GM12878 (cell line): Measurements from ENCODE around the gene CWC27. TPM values are rescaled to one million over a fixed set of nuclear protein-coding genes. Genes with fewer than 3 reads are reported as not detected.
A peak's percentile ranks its signal among the peaks of the same experiment; 100 is the strongest.

Source experiments
- ATF7 ChIP-seq: fragments of 450-650 bp; IDR thresholded peaks from 2 replicates; pipeline ENCODE4 v1.6.1; 2016; ENCODE audit warnings: low read depth, mild to moderate bottlenecking
- BACH1 ChIP-seq: fragments of 450-650 bp; IDR thresholded peaks from 2 replicates; pipeline ENCODE4 v1.6.1; 2017; ENCODE audit warnings: mild to moderate bottlenecking, borderline replicate concordance
- BRCA1 ChIP-seq: IDR thresholded peaks from 2 replicates; pipeline ENCODE4 v1.6.1; 2011; ENCODE audit warnings: low read depth, low read length, improper control_type of control experiment
- CREB1 ChIP-seq: IDR thresholded peaks from 2 replicates; pipeline ENCODE4 v1.6.1; 2012; ENCODE audit warnings: low read depth, mild to moderate bottlenecking, inconsistent platforms
- IRF4 ChIP-seq: IDR thresholded peaks from 2 replicates; pipeline ENCODE4 v1.6.1; 2011; ENCODE audit warnings: low read depth, low read length
- MEF2A ChIP-seq: IDR thresholded peaks from 2 replicates; pipeline ENCODE4 v1.6.1; 2011; ENCODE audit warnings: low read depth, mild to moderate bottlenecking, low read length, moderate library complexity; ENCODE audit not compliant: insufficient read depth
- MEF2B ChIP-seq: fragments of 450-650 bp; IDR thresholded peaks from 2 replicates; pipeline ENCODE4 v1.6.1; 2018; ENCODE audit warnings: mild to moderate bottlenecking, moderate library complexity; ENCODE audit not compliant: partially characterized antibody, poor library complexity, severe bottlenecking
- MTA2 ChIP-seq: fragments of 450-650 bp; IDR thresholded peaks from 2 replicates; pipeline ENCODE4 v1.6.1; 2016; ENCODE audit warnings: low read depth, mild to moderate bottlenecking, moderate library complexity
- NR2C1 ChIP-seq: fragments of 450-650 bp; IDR thresholded peaks from 2 replicates; pipeline ENCODE4 v1.6.1; 2017; ENCODE audit warnings: antibody characterized with exemption, mild to moderate bottlenecking, moderate library complexity
- POU2F2 ChIP-seq: IDR thresholded peaks from 3 replicates; pipeline ENCODE4 v1.6.1; 2011; ENCODE audit warnings: low read depth, mild to moderate bottlenecking, low read length, borderline replicate concordance
- RELB ChIP-seq: fragments of 450-650 bp; IDR thresholded peaks from 2 replicates; pipeline ENCODE4 v1.6.1; 2017; ENCODE audit warnings: low read depth, mild to moderate bottlenecking, moderate library complexity
- SIX5 ChIP-seq: IDR thresholded peaks from 2 replicates; pipeline ENCODE4 v1.6.1; 2011; ENCODE audit warnings: mild to moderate bottlenecking, low read depth, low read length, moderate library complexity; ENCODE audit not compliant: severe bottlenecking
- SMAD5 ChIP-seq: IDR thresholded peaks from 2 replicates; pipeline ENCODE4 v1.6.1; 2016; ENCODE audit warnings: antibody characterized with exemption, low read depth
- SPI1 ChIP-seq: IDR thresholded peaks from 2 replicates; pipeline ENCODE4 v1.6.1; 2011; ENCODE audit warnings: low read depth, mild to moderate bottlenecking, low read length, moderate library complexity, borderline replicate concordance; ENCODE audit not compliant: insufficient read depth
- SUZ12 ChIP-seq: fragments of 200-600 bp; sonication (generic); IDR thresholded peaks from one replicate; pipeline ENCODE4 v1.6.1; 2018; ENCODE audit warnings: antibody characterized with exemption, mild to moderate bottlenecking; ENCODE audit not compliant: unreplicated experiment
- YBX1 ChIP-seq: fragments of 450-650 bp; IDR thresholded peaks from 2 replicates; pipeline ENCODE4 v1.6.1; 2016; ENCODE audit warnings: antibody characterized with exemption
- polyA plus RNA-seq, 11 experiments: library from polyadenylated mRNA; depleted of rRNA in 4 of 11; unstranded in 6 of 11; stranded (reverse) in 5 of 11; fragments of >200 nt; fragmentation: Nextera tagmentation in 4 of 11; fragmentation: Illumina TruSeq in 1 of 11; extraction: Ambion mirVana in 4 of 11; extraction: Trizol in 1 of 11; gene quantifications; 1 replicate in 1 of 11; 2 replicates in 10 of 11; pipeline versions ENCODE4 v1.2.1 to v1.2.3, GENCODE V29; 2011 to 2016; ENCODE audit warnings: inconsistent platforms in 2 of 11, missing spikeins in 2 of 11, low read depth in 1 of 11
- total RNA-seq, 4 experiments: library from RNA; depleted of rRNA in 3 of 4; stranded (reverse); fragments of >200 nt in 3 of 4; fragmentation: Illumina TruSeq in 1 of 4; extraction: Trizol in 1 of 4; gene quantifications; 2 replicates each; pipeline versions ENCODE4 v1.2.1 to v1.2.3, GENCODE V29; 2013 to 2021
- TF ChIP-seq, protein P1 (sequence below): fragments of 450-650 bp; IDR thresholded peaks from 2 replicates; pipeline ENCODE4 v1.6.1; 2017; ENCODE audit warnings: mild to moderate bottlenecking
- TF ChIP-seq, protein P2 (sequence below): IDR thresholded peaks from 2 replicates; pipeline ENCODE4 v1.6.1; 2012; ENCODE audit warnings: low read depth, low read length, improper control_type of control experiment
- TF ChIP-seq, protein P3 (sequence below): fragments of 450-650 bp; IDR thresholded peaks from 2 replicates; pipeline ENCODE4 v1.6.1; 2017; ENCODE audit warnings: borderline replicate concordance
- TF ChIP-seq, protein P4 (sequence below): fragments of 450-650 bp; IDR thresholded peaks from 2 replicates; pipeline ENCODE4 v1.6.1; 2017; ENCODE audit warnings: mild to moderate bottlenecking, moderate library complexity

Gene CWC27
- total and polyA plus RNA-seq, 10 of the 15 experiments (the other 5 are each of a cell fraction or from before 2014, with no cell fraction given): 21.7 to 61.9 (median 47.0) TPM

GRCh38 chr5:65066387-65067146 is 297.8 kb downstream of the CWC27 start (continued):
- TF ChIP-seq POU2F2: peak; percentile 56; the same call in 1 of the 3 replicates
- TF ChIP-seq CREB1: 0 out of 2 replicates have a peak, but pooled peaks have one; percentile 40
- TF ChIP-seq, protein P1, sequence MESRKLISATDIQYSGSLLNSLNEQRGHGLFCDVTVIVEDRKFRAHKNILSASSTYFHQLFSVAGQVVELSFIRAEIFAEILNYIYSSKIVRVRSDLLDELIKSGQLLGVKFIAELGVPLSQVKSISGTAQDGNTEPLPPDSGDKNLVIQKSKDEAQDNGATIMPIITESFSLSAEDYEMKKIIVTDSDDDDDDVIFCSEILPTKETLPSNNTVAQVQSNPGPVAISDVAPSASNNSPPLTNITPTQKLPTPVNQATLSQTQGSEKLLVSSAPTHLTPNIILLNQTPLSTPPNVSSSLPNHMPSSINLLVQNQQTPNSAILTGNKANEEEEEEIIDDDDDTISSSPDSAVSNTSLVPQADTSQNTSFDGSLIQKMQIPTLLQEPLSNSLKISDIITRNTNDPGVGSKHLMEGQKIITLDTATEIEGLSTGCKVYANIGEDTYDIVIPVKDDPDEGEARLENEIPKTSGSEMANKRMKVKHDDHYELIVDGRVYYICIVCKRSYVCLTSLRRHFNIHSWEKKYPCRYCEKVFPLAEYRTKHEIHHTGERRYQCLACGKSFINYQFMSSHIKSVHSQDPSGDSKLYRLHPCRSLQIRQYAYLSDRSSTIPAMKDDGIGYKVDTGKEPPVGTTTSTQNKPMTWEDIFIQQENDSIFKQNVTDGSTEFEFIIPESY: no peak
- TF ChIP-seq, protein P2, sequence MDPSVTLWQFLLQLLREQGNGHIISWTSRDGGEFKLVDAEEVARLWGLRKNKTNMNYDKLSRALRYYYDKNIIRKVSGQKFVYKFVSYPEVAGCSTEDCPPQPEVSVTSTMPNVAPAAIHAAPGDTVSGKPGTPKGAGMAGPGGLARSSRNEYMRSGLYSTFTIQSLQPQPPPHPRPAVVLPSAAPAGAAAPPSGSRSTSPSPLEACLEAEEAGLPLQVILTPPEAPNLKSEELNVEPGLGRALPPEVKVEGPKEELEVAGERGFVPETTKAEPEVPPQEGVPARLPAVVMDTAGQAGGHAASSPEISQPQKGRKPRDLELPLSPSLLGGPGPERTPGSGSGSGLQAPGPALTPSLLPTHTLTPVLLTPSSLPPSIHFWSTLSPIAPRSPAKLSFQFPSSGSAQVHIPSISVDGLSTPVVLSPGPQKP: no peak
- no peak for TF ChIP-seq BRCA1
- TF ChIP-seq, protein P3, sequence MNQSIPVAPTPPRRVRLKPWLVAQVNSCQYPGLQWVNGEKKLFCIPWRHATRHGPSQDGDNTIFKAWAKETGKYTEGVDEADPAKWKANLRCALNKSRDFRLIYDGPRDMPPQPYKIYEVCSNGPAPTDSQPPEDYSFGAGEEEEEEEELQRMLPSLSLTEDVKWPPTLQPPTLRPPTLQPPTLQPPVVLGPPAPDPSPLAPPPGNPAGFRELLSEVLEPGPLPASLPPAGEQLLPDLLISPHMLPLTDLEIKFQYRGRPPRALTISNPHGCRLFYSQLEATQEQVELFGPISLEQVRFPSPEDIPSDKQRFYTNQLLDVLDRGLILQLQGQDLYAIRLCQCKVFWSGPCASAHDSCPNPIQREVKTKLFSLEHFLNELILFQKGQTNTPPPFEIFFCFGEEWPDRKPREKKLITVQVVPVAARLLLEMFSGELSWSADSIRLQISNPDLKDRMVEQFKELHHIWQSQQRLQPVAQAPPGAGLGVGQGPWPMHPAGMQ: no peak
- TF ChIP-seq RELB: peak; percentile 95
- TF ChIP-seq IRF4: peak; percentile 95
- TF ChIP-seq SIX5: no peak
- TF ChIP-seq MEF2A: peak; percentile 82
- TF ChIP-seq BACH1: peak; percentile 81; the same call in 1 of the 2 replicates
- TF ChIP-seq MEF2B: peak; percentile 76
- TF ChIP-seq SMAD5: no peak
- peak; percentile 93 for TF ChIP-seq SPI1
- peak; percentile 84 for TF ChIP-seq ATF7
- no peak for TF ChIP-seq YBX1
- no peak for TF ChIP-seq SUZ12
- no peak for TF ChIP-seq NR2C1
- TF ChIP-seq, protein P4, sequence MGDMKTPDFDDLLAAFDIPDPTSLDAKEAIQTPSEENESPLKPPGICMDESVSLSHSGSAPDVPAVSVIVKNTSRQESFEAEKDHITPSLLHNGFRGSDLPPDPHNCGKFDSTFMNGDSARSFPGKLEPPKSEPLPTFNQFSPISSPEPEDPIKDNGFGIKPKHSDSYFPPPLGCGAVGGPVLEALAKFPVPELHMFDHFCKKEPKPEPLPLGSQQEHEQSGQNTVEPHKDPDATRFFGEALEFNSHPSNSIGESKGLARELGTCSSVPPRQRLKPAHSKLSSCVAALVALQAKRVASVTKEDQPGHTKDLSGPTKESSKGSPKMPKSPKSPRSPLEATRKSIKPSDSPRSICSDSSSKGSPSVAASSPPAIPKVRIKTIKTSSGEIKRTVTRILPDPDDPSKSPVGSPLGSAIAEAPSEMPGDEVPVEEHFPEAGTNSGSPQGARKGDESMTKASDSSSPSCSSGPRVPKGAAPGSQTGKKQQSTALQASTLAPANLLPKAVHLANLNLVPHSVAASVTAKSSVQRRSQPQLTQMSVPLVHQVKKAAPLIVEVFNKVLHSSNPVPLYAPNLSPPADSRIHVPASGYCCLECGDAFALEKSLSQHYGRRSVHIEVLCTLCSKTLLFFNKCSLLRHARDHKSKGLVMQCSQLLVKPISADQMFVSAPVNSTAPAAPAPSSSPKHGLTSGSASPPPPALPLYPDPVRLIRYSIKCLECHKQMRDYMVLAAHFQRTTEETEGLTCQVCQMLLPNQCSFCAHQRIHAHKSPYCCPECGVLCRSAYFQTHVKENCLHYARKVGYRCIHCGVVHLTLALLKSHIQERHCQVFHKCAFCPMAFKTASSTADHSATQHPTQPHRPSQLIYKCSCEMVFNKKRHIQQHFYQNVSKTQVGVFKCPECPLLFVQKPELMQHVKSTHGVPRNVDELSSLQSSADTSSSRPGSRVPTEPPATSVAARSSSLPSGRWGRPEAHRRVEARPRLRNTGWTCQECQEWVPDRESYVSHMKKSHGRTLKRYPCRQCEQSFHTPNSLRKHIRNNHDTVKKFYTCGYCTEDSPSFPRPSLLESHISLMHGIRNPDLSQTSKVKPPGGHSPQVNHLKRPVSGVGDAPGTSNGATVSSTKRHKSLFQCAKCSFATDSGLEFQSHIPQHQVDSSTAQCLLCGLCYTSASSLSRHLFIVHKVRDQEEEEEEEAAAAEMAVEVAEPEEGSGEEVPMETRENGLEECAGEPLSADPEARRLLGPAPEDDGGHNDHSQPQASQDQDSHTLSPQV: no peak
- TF ChIP-seq MTA2: peak; percentile 97
